ENCODE measurements around the gene ITLN1. TPM values are rescaled to one million over a fixed set of nuclear protein-coding genes. Genes with fewer than 3 reads are reported as not detected.

Gene ITLN1
- total and polyA plus RNA-seq, 4 donors: 0.78 to 72.6 (median 30.2) TPM

GRCh38 chr1:160827418-160827817 is 57.6 kb downstream of the ITLN1 start:
- H3K4me1 ChIP-seq (ENCODE audit: control insufficient read depth in 1 of 2, insufficient read depth in 2 of 2, low read length in 2 of 2): no peaks in the 10 kb centered on the region
- no peak overlapping the region for H3K27ac ChIP-seq (ENCODE audit: low read depth in 1 of 2, low read length in 2 of 2)
- no peak overlapping the region for H3K4me3 ChIP-seq (ENCODE audit: low read length in 2 of 2)
- H3K36me3 ChIP-seq (ENCODE audit: control insufficient read depth in 1 of 2, insufficient read depth in 2 of 2, low read length in 1 of 2): no peaks in the 10 kb centered on the region
- ATAC-seq (ENCODE audit: low FRiP score) (no peak), DNase-seq (peak in 1 of 2 donors; percentile 65)
- no peaks in the 10 kb centered on the region for H3K9me3 ChIP-seq (ENCODE audit: control insufficient read depth, low read length)
- intact Hi-C loops (cut with DNase I): no loop called here
- 97 to 98% methylated on average over 2 of the region's 2 CpGs for WGBS, 2 donors
- no peaks in the 10 kb centered on the region for H3K27me3 ChIP-seq (ENCODE audit: control insufficient read depth in 1 of 2, insufficient read depth in 2 of 2, low read length in 1 of 2)

GRCh38 chr1:160826546-160826945 is 58.4 kb downstream of the ITLN1 start:
- H3K4me3 ChIP-seq (ENCODE audit: low read length in 2 of 2): no peak overlapping the region
- no peaks in the 10 kb centered on the region for H3K9me3 ChIP-seq (ENCODE audit: control insufficient read depth, low read length)
- no peaks in the 10 kb centered on the region for H3K4me1 ChIP-seq (ENCODE audit: control insufficient read depth in 1 of 2, insufficient read depth in 2 of 2, low read length in 2 of 2)
- 91 to 93% methylated on average over 1 of the region's 1 CpG for WGBS, 2 donors
- no peaks in the 10 kb centered on the region for H3K27me3 ChIP-seq (ENCODE audit: control insufficient read depth in 1 of 2, insufficient read depth in 2 of 2, low read length in 1 of 2)
- ATAC-seq (ENCODE audit: low FRiP score) (no peak), DNase-seq (no peak)
- H3K36me3 ChIP-seq (ENCODE audit: control insufficient read depth in 1 of 2, insufficient read depth in 2 of 2, low read length in 1 of 2): no peaks in the 10 kb centered on the region
- intact Hi-C loops (cut with DNase I): no loop called here
- H3K27ac ChIP-seq (ENCODE audit: low read depth in 1 of 2, low read length in 2 of 2): no peak overlapping the region

Other genes starting within 250 kb of the ITLN1 start
- gene SLAMF1, start 238.1 kb downstream of the ITLN1 start, total RNA-seq: 1 to 10 TPM; 1.6 to 2.4 TPM
- gene SLAMF1, start 238.1 kb downstream of the ITLN1 start, polyA plus RNA-seq: not detected
- gene CD48, start 173.4 kb downstream of the ITLN1 start, total RNA-seq: 1 to 10 TPM; 3.6 to 6.8 TPM
- gene CD48, start 173.4 kb downstream of the ITLN1 start, polyA plus RNA-seq: 10 to 100 TPM in 1 of 2 donors, 1 to 10 TPM in 1; 1.7 to 11.3 TPM
- gene SLAMF7, start 145.9 kb downstream of the ITLN1 start, total RNA-seq: 1 to 10 TPM; 2.5 to 2.9 TPM
- 1 to 10 TPM in 1 of 2 donors, not detected in 1; 8.9 TPM for gene SLAMF7, start 145.9 kb downstream of the ITLN1 start, polyA plus RNA-seq
- 1 to 10 TPM in 1 of 2 donors, under 1 TPM in 1; 0.71 to 1.2 TPM for gene LY9, start 89.0 kb downstream of the ITLN1 start, total RNA-seq
- gene LY9, start 89.0 kb downstream of the ITLN1 start, polyA plus RNA-seq: 1 to 10 TPM in 1 of 2 donors, under 1 TPM in 1; 0.10 to 2.0 TPM
- gene CD244, start 22.3 kb downstream of the ITLN1 start, total RNA-seq: 1 to 10 TPM in 1 of 2 donors, under 1 TPM in 1; 0.36 to 1.9 TPM
- gene CD244, start 22.3 kb downstream of the ITLN1 start, polyA plus RNA-seq: under 1 TPM; 0.26 to 0.75 TPM
- gene ITLN2, start 69.6 kb upstream of the ITLN1 start, total RNA-seq: not detected
- 1 to 10 TPM; 4.5 to 5.5 TPM for gene ITLN2, start 69.6 kb upstream of the ITLN1 start, polyA plus RNA-seq
- 10 to 100 TPM; 21.7 to 26.0 TPM for gene F11R, start 136.0 kb upstream of the ITLN1 start, total RNA-seq
- 1 to 10 TPM; 2.4 to 8.0 TPM for gene F11R, start 136.0 kb upstream of the ITLN1 start, polyA plus RNA-seq
- 10 to 100 TPM in 1 of 2 donors, 1 to 10 TPM in 1; 9.1 to 12.5 TPM for gene TSTD1, start 153.8 kb upstream of the ITLN1 start, total RNA-seq
- gene TSTD1, start 153.8 kb upstream of the ITLN1 start, polyA plus RNA-seq: 10 to 100 TPM; 13.2 to 31.9 TPM
- gene USF1, start 160.8 kb upstream of the ITLN1 start, total RNA-seq: 10 to 100 TPM; 42.2 to 67.0 TPM
- gene USF1, start 160.8 kb upstream of the ITLN1 start, polyA plus RNA-seq: 100 to 1,000 TPM in 1 of 2 donors, 10 to 100 TPM in 1; 33.8 to 124 TPM
- 10 to 100 TPM; 14.7 to 20.5 TPM for gene ARHGAP30, start 184.7 kb upstream of the ITLN1 start, total RNA-seq
- gene ARHGAP30, start 184.7 kb upstream of the ITLN1 start, polyA plus RNA-seq: 10 to 100 TPM in 1 of 2 donors, 1 to 10 TPM in 1; 1.3 to 12.1 TPM
- gene NECTIN4, start 204.4 kb upstream of the ITLN1 start, total RNA-seq: under 1 TPM; 0.24 to 0.26 TPM
- gene NECTIN4, start 204.4 kb upstream of the ITLN1 start, polyA plus RNA-seq: not detected
- 1 to 10 TPM in 1 of 2 donors, under 1 TPM in 1; 0.78 to 2.5 TPM for gene KLHDC9, start 213.2 kb upstream of the ITLN1 start, total RNA-seq
- 10 to 100 TPM in 1 of 2 donors, 1 to 10 TPM in 1; 7.9 to 14.8 TPM for gene KLHDC9, start 213.2 kb upstream of the ITLN1 start, polyA plus RNA-seq
- gene PFDN2, start 232.9 kb upstream of the ITLN1 start, total RNA-seq: 10 to 100 TPM; 36.4 to 42.3 TPM
- gene PFDN2, start 232.9 kb upstream of the ITLN1 start, polyA plus RNA-seq: 100 to 1,000 TPM in 1 of 2 donors, 10 to 100 TPM in 1; 74.6 to 116 TPM
- 10 to 100 TPM; 31.1 to 41.6 TPM for gene NIT1, start 232.9 kb upstream of the ITLN1 start, total RNA-seq
- 10 to 100 TPM; 47.6 to 50.5 TPM for gene NIT1, start 232.9 kb upstream of the ITLN1 start, polyA plus RNA-seq
- 10 to 100 TPM; 44.7 to 46.8 TPM for gene DEDD, start 247.5 kb upstream of the ITLN1 start, total RNA-seq
- 10 to 100 TPM; 25.2 to 39.7 TPM for gene DEDD, start 247.5 kb upstream of the ITLN1 start, polyA plus RNA-seq

Data from aorta (tissue), 5 donors.